PFSK-1 (cell line): ENCODE data around the gene TNFRSF13B.

Source experiments
- FOXP2 ChIP-seq: optimal IDR thresholded peaks from 2 replicates; pipeline ENCODE3; 2011; ENCODE audit warnings: borderline replicate concordance, control low read depth, inconsistent platforms; ENCODE audit not compliant: insufficient read depth; ENCODE audit errors: extremely low read length, extremely low read depth
- POLR2AphosphoS5 ChIP-seq: IDR thresholded peaks from 2 replicates; pipeline ENCODE4 v1.6.1; 2012; ENCODE audit warnings: low read depth, mild to moderate bottlenecking, control low read depth, low read length, moderate library complexity
- REST ChIP-seq, 2 experiments: IDR thresholded peaks; 2 replicates each; pipeline versions ENCODE4 v1.6.1 to v1.8.0; 2011 to 2012; ENCODE audit warnings: low read depth in 2 of 2, low read length in 2 of 2, control low read depth in 1 of 2, inconsistent platforms in 1 of 2, mild to moderate bottlenecking in 1 of 2, moderate library complexity in 1 of 2; ENCODE audit not compliant: insufficient read depth in 1 of 2
- SIN3A ChIP-seq: IDR thresholded peaks from 2 replicates; pipeline ENCODE4 v1.6.1; 2012; ENCODE audit warnings: mild to moderate bottlenecking, low read length, moderate library complexity, borderline replicate concordance; ENCODE audit not compliant: insufficient read depth
- TAF1 ChIP-seq: IDR thresholded peaks from 2 replicates; pipeline ENCODE4 v1.6.1; 2012; ENCODE audit warnings: low read length, control low read depth, borderline replicate concordance; ENCODE audit not compliant: insufficient read depth

- TF ChIP-seq REST (IDR thresholded peaks at IDR 0.05; ENCODE audit: insufficient read depth in 1 of 2, low read depth in 2 of 2, low read length in 2 of 2), result no peak
- no peak for TF ChIP-seq TAF1
- no peak for TF ChIP-seq POLR2AphosphoS5
- TF ChIP-seq SIN3A, result no peak
- TF ChIP-seq FOXP2, result no peak
Observed at GRCh38 chr17:16995930-16996329, 24.0 kb upstream of the TNFRSF13B start.
